RWPE2 (cell line): ENCODE data around the gene MOV10.
"Not testable (repeated sequence)": the region's sequence is repeated elsewhere in the genome, so short reads cannot be mapped to it uniquely, and the experiment has no call there.

Source experiments
- ATAC-seq: fragments of 200-7000 bp; cut with Tn5 transposase; 3 replicates; pipeline ENCODE4 v1.9.1; 2021; ENCODE audit warnings: low read depth
- DNase-seq: peaks from one replicate; pipeline ENCODE4 v3.0.0-alpha.2; 2020; ENCODE audit warnings: low spot score
- H3K27ac ChIP-seq: fragments of 450-650 bp; 2 replicates; pipeline ENCODE4 v1.5.1; 2017; ENCODE audit warnings: mild to moderate bottlenecking; ENCODE audit not compliant: poor library complexity, severe bottlenecking
- H3K27me3 ChIP-seq: fragments of 250-450 bp; sonication (Bioruptor Pico); 2 replicates; pipeline ENCODE4 v1.5.1; 2021; ENCODE audit warnings: mild to moderate bottlenecking, moderate library complexity; ENCODE audit not compliant: insufficient read depth, poor library complexity, severe bottlenecking
- H3K36me3 ChIP-seq: fragments of 250-450 bp; sonication (Bioruptor Pico); 2 replicates; pipeline ENCODE4 v1.5.1; 2020; ENCODE audit warnings: low read depth, mild to moderate bottlenecking, moderate library complexity
- H3K4me1 ChIP-seq: fragments of 250-450 bp; sonication (Bioruptor Pico); 2 replicates; pipeline ENCODE4 v1.5.1; 2021; ENCODE audit warnings: mild to moderate bottlenecking, moderate library complexity; ENCODE audit not compliant: insufficient read depth, poor library complexity, severe bottlenecking
- H3K4me3 ChIP-seq: fragments of 250-450 bp; sonication (Bioruptor Pico); 2 replicates; pipeline ENCODE4 v1.5.1; 2021; ENCODE audit warnings: mild to moderate bottlenecking, moderate library complexity; ENCODE audit not compliant: severe bottlenecking
- H3K9me3 ChIP-seq: fragments of 250-450 bp; sonication (Bioruptor Pico); 2 replicates; pipeline ENCODE4 v1.5.1; 2021; ENCODE audit warnings: mild to moderate bottlenecking, moderate library complexity; ENCODE audit not compliant: severe bottlenecking
- CTCF ChIP-seq: fragments of 450-650 bp; IDR thresholded peaks from one replicate; pipeline ENCODE4 v1.5.1; 2017; ENCODE audit warnings: mild to moderate bottlenecking, moderate library complexity; ENCODE audit not compliant: poor library complexity, severe bottlenecking

The MOV10 gene

DNA sequence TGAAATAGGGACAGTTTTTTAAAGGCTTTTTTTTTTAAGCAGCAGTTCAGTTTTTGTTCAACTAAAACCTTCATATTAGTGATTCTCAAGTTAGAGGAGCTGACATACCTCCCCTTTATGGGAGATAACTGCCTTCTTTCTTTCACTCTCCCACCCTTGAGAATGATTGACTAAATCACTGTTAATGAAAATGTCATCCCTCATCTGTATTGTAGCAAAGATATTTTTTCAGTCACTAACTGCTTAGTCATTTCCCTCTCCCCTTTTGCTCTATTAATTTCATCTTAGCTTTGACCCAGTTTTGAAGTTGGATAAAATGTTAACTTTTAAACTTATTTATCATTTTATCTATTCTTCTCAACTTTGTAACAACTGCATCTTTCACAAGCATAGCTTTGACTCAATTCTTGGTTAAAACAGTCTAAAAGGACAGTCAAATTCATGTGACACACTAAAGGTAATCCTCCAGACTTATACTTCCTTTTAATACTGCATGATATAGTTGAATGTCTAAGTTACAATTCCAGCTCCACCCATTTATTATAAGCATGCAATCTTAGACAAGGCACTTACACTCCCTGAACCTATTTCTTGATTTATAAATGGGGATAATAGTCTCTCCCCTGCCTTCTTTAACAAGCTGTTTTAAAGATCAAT lies 37.7 kb upstream of the MOV10 start:
- H3K4me1 ChIP-seq: peaks cover 47% of the 10 kb centered on the region

DNA sequence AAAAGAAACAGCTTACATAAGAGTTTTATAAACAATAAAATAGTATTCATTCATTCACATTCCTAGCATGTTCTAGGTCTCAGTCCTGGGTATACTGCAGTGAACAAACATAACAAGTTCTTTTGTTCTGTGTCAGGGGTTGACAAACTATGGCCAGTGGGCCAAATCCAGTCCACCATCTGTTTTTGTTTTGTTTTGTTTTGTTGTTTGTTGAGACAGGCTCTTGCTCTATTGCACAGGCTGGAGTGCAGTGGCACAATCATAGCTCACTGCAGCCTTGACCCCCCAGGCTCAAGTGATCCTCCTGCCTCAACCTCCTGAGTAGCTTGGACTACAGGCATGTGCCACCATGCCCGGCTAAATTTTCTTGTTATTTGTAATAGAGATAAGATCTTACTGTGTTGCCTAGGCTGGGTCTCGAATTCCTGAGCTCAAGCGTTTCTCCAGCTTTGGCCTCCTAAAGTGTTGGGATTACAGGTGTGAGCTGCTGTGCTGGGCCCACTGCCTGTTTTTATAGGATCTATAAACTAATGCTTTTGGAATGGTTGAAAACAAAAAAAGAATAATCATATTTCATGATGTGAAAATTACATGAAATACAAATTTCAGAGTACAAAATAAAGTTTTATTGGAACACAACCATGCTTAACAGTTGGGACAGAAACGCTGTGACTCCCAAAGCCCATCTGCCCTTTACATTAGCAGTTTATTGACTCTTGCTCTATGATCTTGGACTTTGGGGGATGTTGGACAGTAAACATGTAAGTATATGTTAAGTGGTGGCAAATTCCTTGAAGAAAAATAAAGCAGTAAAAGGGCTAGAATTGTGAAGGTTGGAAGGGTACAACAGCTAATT lies 37.0 kb upstream of the MOV10 start:
- H3K4me3 ChIP-seq: no peak overlapping the region
- H3K27me3 ChIP-seq: no peaks in the 10 kb centered on the region
- H3K4me1 ChIP-seq: peaks cover 47% of the 10 kb centered on the region
- no peak for TF ChIP-seq CTCF
- no peak for DNase-seq
- H3K36me3 ChIP-seq: peaks cover 30% of the 10 kb centered on the region
- H3K27ac ChIP-seq: peak overlapping the region; percentile 69
- H3K9me3 ChIP-seq: no peaks in the 10 kb centered on the region
- ATAC-seq: peak; percentile 58

More for the DNA sequence above, 37.7 kb upstream of the MOV10 start:
- DNase-seq (no peak), ATAC-seq (peak; percentile 60)
- no peak overlapping the region for H3K4me3 ChIP-seq
- no peaks in the 10 kb centered on the region for H3K27me3 ChIP-seq
- H3K27ac ChIP-seq: peak overlapping the region; percentile 69
- no peaks in the 10 kb centered on the region for H3K9me3 ChIP-seq
- peaks cover 36% of the 10 kb centered on the region for H3K36me3 ChIP-seq
- TF ChIP-seq CTCF: no peak

DNA sequence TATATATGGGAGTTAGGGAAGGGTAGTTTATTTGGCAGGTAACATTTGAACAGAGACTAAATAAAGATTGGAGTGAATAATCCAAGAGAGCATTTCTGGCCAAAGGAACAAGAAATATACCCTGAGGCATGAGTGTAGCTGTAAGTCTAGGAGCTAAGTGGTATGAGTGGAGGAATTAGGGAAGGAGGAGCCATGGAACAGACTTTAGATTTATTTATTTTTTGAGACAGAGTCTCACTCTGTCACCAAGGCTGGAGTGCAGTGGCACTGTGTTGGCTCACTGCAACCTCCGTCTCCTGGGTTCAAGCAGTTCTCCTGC lies 36.4 kb upstream of the MOV10 start:
- Histone ChIP-seq H3K4me3 (no peak overlapping the region), H3K36me3 (peaks cover 31% of the 10 kb centered on the region), H3K27me3 (no peaks in the 10 kb centered on the region), H3K9me3 (no peaks in the 10 kb centered on the region), H3K4me1 (peaks cover 46% of the 10 kb centered on the region), H3K27ac (peak overlapping the region; percentile 69)
- ATAC-seq (peak; percentile 39; the same call in 1 of the 3 replicates), DNase-seq (no peak)
- no peak for TF ChIP-seq CTCF

- ATAC-seq, H3K27ac ChIP-seq, DNase-seq: not testable (repeated sequence)
Measured at GRCh38 chr1:112640437-112640836, 34.0 kb upstream of the MOV10 start.

GRCh38 chr1:112643080-112643479 lies 31.4 kb upstream of the MOV10 start:
- peaks cover 2% of the 10 kb centered on the region for H3K9me3 ChIP-seq
- H3K4me3 ChIP-seq: no peak overlapping the region
- H3K4me1 ChIP-seq: peaks cover 4% of the 10 kb centered on the region
- no peak for ATAC-seq
- H3K27me3 ChIP-seq: no peaks in the 10 kb centered on the region
- no peak for DNase-seq
- no peak for TF ChIP-seq CTCF
- H3K27ac ChIP-seq: no peak overlapping the region
- H3K36me3 ChIP-seq: peaks cover 40% of the 10 kb centered on the region

More at GRCh38 chr1:112640437-112640836, 34.0 kb upstream of the MOV10 start:
- H3K36me3 ChIP-seq: peaks cover 32% of the 10 kb centered on the region
- not testable (repeated sequence) for H3K27me3 ChIP-seq, H3K9me3 ChIP-seq, H3K4me3 ChIP-seq
- peaks cover 25% of the 10 kb centered on the region for H3K4me1 ChIP-seq
